ENCODE measurements around the gene TNS3. TPM values are rescaled to one million over a fixed set of nuclear protein-coding genes. Genes with fewer than 3 reads are reported as not detected.

The TNS3 gene
- total and polyA plus RNA-seq, 2 of the 13 experiments (the other 11 are each of a cell fraction or from before 2014, with no cell fraction given), result 52.9 to 55.7 TPM

DNA sequence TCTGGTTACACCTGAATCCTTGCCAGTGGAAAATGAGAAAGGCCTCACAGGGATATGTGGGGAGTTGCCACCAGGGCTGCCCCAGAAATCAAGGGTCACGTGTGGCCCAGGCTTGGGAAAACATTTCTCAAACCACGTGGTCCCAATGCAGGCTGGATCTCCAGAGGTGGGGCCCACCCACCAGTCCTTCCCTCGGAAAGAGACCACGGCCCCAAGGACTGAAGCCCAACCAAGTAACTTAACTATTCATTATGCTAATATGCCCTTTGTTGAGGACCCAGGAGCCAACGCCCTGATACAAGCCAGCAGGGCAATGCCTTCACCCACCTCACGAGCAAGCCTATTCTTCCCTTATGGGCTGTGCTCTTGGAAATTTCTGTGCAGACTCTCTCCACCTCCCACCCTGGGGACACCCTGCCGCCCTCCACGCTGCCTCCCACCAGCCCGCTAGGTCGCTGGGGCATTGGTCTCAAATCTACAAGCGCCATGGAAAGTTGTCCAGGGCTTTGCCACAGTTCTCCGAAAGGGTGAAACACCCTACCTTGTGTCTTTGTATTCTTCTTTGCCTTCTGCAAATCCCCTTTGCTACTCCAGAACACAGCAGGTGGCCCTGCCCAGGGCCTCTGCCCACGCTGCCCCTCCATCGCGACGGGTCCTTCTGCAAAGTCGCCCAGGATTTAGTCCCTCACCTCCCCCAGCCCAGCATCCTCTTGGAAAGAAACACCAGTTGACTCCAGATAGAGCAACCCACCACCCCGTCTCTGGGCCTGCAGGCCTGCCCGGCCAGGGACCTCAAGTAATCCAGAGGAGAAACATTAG lies 8.8 kb downstream of the TNS3 start (continued):
- TF ChIP-seq, protein P1, sequence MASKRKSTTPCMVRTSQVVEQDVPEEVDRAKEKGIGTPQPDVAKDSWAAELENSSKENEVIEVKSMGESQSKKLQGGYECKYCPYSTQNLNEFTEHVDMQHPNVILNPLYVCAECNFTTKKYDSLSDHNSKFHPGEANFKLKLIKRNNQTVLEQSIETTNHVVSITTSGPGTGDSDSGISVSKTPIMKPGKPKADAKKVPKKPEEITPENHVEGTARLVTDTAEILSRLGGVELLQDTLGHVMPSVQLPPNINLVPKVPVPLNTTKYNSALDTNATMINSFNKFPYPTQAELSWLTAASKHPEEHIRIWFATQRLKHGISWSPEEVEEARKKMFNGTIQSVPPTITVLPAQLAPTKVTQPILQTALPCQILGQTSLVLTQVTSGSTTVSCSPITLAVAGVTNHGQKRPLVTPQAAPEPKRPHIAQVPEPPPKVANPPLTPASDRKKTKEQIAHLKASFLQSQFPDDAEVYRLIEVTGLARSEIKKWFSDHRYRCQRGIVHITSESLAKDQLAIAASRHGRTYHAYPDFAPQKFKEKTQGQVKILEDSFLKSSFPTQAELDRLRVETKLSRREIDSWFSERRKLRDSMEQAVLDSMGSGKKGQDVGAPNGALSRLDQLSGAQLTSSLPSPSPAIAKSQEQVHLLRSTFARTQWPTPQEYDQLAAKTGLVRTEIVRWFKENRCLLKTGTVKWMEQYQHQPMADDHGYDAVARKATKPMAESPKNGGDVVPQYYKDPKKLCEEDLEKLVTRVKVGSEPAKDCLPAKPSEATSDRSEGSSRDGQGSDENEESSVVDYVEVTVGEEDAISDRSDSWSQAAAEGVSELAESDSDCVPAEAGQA (IDR thresholded peaks at IDR 0.05; ENCODE audit: low read depth), result no peak
- TF ChIP-seq, protein P1 (CRISPR knock-in tag; IDR thresholded peaks at IDR 0.05; ENCODE audit: borderline replicate concordance), result no peak
- TF ChIP-seq, protein P2, sequence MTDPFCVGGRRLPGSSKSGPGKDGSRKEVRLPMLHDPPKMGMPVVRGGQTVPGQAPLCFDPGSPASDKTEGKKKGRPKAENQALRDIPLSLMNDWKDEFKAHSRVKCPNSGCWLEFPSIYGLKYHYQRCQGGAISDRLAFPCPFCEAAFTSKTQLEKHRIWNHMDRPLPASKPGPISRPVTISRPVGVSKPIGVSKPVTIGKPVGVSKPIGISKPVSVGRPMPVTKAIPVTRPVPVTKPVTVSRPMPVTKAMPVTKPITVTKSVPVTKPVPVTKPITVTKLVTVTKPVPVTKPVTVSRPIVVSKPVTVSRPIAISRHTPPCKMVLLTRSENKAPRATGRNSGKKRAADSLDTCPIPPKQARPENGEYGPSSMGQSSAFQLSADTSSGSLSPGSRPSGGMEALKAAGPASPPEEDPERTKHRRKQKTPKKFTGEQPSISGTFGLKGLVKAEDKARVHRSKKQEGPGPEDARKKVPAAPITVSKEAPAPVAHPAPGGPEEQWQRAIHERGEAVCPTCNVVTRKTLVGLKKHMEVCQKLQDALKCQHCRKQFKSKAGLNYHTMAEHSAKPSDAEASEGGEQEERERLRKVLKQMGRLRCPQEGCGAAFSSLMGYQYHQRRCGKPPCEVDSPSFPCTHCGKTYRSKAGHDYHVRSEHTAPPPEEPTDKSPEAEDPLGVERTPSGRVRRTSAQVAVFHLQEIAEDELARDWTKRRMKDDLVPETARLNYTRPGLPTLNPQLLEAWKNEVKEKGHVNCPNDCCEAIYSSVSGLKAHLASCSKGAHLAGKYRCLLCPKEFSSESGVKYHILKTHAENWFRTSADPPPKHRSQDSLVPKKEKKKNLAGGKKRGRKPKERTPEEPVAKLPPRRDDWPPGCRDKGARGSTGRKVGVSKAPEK (CRISPR knock-in tag; IDR thresholded peaks at IDR 0.05; ENCODE audit: borderline replicate concordance), result peak; percentile 14; the same call in 1 of the 2 replicates
- TF ChIP-seq ZNF891 (CRISPR knock-in tag; IDR thresholded peaks at IDR 0.05), result 0 out of 2 replicates have a peak, but pooled peaks have one; percentile 31
- TF ChIP-seq, protein P3, sequence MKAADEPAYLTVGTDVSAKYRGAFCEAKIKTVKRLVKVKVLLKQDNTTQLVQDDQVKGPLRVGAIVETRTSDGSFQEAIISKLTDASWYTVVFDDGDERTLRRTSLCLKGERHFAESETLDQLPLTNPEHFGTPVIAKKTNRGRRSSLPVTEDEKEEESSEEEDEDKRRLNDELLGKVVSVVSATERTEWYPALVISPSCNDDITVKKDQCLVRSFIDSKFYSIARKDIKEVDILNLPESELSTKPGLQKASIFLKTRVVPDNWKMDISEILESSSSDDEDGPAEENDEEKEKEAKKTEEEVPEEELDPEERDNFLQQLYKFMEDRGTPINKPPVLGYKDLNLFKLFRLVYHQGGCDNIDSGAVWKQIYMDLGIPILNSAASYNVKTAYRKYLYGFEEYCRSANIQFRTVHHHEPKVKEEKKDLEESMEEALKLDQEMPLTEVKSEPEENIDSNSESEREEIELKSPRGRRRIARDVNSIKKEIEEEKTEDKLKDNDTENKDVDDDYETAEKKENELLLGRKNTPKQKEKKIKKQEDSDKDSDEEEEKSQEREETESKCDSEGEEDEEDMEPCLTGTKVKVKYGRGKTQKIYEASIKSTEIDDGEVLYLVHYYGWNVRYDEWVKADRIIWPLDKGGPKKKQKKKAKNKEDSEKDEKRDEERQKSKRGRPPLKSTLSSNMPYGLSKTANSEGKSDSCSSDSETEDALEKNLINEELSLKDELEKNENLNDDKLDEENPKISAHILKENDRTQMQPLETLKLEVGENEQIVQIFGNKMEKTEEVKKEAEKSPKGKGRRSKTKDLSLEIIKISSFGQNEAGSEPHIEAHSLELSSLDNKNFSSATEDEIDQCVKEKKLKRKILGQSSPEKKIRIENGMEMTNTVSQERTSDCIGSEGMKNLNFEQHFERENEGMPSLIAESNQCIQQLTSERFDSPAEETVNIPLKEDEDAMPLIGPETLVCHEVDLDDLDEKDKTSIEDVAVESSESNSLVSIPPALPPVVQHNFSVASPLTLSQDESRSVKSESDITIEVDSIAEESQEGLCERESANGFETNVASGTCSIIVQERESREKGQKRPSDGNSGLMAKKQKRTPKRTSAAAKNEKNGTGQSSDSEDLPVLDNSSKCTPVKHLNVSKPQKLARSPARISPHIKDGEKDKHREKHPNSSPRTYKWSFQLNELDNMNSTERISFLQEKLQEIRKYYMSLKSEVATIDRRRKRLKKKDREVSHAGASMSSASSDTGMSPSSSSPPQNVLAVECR (CRISPR knock-in tag; IDR thresholded peaks at IDR 0.05; ENCODE audit: borderline replicate concordance), result peak; percentile 19; the same call in 1 of the 2 replicates
- 0 out of 2 replicates have a peak, but pooled peaks have one; percentile 28 for TF ChIP-seq ZNF607 (CRISPR knock-in tag; IDR thresholded peaks at IDR 0.05; ENCODE audit: borderline replicate concordance)
- TF ChIP-seq SRSF4 (IDR thresholded peaks at IDR 0.05; ENCODE audit: low read depth, low read length, poor library complexity, severe bottlenecking), result no peak
- peak; percentile 38 for TF ChIP-seq SAP130 (CRISPR knock-in tag; IDR thresholded peaks at IDR 0.05; ENCODE audit: low read depth)
- TF ChIP-seq, protein P4, sequence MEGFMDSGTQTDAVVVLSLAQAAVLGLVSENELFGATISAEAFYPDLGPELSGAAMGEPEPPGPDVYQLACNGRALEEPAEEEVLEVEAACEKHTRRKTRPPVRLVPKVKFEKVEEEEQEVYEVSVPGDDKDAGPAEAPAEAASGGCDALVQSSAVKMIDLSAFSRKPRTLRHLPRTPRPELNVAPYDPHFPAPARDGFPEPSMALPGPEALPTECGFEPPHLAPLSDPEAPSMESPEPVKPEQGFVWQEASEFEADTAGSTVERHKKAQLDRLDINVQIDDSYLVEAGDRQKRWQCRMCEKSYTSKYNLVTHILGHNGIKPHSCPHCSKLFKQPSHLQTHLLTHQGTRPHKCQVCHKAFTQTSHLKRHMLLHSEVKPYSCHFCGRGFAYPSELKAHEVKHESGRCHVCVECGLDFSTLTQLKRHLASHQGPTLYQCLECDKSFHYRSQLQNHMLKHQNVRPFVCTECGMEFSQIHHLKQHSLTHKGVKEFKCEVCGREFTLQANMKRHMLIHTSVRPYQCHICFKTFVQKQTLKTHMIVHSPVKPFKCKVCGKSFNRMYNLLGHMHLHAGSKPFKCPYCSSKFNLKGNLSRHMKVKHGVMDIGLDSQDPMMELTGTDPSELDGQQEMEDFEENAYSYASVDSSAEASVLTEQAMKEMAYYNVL (CRISPR knock-in tag; IDR thresholded peaks at IDR 0.05; ENCODE audit: borderline replicate concordance), result no peak
- TF ChIP-seq TARDBP (CRISPR knock-in tag; IDR thresholded peaks at IDR 0.05), result peak; percentile 17; the same call in 1 of the 2 replicates
- 0 out of 2 replicates have a peak, but pooled peaks have one; percentile 11 for TF ChIP-seq RARA (CRISPR knock-in tag; IDR thresholded peaks at IDR 0.05)

Measured in HepG2 (cell line).